SK-MEL-5 (cell line): ENCODE data around the gene CRYBG3. TPM values are rescaled to one million over a fixed set of nuclear protein-coding genes. Genes with fewer than 3 reads are reported as not detected.

Source experiments
- DNase-seq: peaks from one replicate; pipeline ENCODE4 v3.0.0-alpha.2; 2016; ENCODE audit warnings: low read depth, low spot score
- in situ Hi-C: cut with HindIII; loops from 2 replicates; pipeline ENCODE4 v1.10.0; 2016; ENCODE audit warnings: low sequenced_read_pairs, high pct_unique_total_duplicates, low pct_unique_long_range_greater_than_20kb
- total RNA-seq: library from RNA; depleted of rRNA; stranded (reverse); fragments of >200 nt; shearing (Covaris generic); gene quantifications from 2 replicates; pipeline ENCODE4 v1.2.3, GENCODE V29; 2014

Gene CRYBG3
- total RNA-seq, 1 experiment from 2014 or later, result 14.2 TPM

DNA sequence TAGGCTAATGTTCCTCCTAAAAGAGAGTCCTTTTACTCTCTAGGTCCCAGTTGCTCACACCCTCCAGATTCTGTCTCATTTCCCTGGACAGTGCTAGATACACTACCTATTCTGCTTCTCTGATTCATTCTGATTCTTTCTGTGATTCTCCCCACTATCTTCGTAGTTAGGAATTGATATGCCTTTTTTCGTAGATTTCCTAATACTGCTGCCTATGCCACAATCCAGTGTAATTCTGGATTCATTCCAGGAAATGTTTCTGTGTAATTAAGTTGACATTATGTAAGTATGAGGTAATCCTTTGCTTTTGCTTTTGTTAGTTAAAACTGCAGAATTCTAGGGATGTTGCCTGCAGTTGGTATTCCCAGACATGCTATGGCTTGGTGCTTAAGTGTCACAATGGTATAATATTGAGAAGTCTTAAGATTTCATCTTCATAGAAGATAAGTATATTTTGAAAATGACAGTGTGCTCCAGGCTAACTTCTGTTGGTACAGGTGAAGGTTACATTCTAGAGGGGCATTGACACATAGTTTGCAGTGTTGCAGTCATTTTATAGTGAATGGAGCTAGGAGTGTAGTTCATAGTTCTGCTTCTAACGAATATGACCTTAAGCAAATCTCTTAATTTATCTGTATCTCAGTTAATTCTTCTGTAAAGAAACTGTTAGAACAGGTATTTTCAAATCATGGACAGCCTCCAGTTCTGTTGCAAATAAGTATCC is 96.2 kb downstream of the CRYBG3 start:
- no peak for DNase-seq
- in situ Hi-C loops, result no loop called here

- in situ Hi-C loops, result no loop called here
- no peak for DNase-seq
Observed at GRCh38 chr3:97927704-97928103, 105.9 kb downstream of the CRYBG3 start.

DNA sequence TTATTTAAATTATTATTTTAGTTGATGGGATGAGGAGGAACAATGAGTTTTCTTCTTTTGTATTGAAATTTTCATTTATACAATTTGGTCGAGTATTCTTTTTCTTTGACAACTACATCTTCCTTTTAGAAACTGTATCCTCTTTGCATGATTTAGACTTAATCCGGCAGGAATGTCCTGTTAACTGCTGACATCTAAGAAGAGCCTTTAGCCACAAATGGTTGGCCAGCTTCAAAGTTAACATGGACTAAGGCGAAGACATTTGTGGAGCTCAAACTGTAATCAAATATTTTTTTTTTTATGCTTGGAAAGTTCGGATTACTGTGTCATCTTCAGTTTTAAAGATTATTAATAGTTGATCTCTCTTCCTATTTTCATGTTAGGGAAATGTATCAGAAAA is 107.2 kb downstream of the CRYBG3 start:
- in situ Hi-C loops, result no loop called here
- DNase-seq, result no peak

DNA sequence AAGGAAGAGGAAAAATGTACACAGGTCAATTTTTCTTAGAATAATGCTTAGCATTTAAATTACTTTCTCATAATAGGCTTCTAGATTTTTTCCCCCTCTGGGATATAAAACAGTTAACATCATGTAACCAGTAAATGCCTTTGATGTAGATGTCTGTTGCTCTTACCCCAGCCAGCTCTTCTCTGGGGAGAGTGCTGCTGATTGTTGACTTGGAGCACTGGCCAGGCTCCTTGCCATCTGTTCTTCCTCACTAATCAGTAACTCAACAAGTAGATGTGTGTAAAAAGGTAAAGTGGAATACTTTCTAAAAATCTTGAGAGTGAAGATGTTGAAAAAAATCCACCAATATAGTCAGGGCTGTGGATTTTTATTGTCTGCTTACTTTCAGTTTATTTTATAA is 108.2 kb downstream of the CRYBG3 start:
- DNase-seq, result no peak
- in situ Hi-C loops, result no loop called here

DNA sequence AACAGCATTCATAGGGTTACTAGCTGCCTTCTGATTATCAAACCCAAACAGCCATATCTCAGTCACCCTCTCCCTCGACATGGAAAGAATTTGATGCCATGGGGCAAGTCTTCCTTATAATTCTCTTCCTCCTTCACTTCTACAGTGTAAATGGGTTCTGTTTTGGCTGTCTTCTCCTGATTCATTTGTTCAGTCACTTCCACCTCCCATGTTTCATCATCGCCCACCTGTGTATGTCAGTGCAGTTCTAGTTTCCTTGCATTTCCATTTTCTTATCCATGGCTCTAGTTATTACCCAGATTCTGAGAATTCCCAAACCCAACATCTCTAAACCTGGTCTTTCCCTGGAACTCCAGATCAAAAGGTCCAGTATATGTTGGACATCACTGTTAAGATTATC is 109.4 kb downstream of the CRYBG3 start:
- no peak for DNase-seq
- in situ Hi-C loops, result no loop called here

- no peak for DNase-seq
- in situ Hi-C loops, result no loop called here
Observed at GRCh38 chr3:97932387-97932801, 110.6 kb downstream of the CRYBG3 start.

GRCh38 chr3:97934980-97935695 is 113.3 kb downstream of the CRYBG3 start:
- in situ Hi-C loops, result no loop called here
- DNase-seq, result no peak

DNA sequence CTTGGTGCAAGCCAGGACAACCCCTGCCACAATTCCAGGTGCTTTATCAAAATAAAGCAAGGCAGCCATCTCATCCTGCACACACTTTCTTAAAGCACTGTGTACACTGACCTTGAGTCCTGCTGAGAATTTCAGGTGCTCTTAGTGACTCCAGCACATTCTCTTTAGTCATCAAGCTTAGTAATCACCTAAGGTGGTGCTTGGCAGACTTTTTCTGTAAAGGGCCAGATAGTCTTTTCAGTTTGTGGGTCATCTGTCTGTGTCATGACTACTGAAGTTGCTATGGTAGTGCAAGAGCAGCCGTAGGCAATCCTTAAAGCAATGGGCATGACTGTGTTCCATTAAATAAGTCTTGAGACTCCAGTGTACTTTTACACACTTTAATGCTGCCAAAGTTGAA is 114.0 kb downstream of the CRYBG3 start:
- in situ Hi-C loops, result no loop called here
- DNase-seq, result no peak

DNA sequence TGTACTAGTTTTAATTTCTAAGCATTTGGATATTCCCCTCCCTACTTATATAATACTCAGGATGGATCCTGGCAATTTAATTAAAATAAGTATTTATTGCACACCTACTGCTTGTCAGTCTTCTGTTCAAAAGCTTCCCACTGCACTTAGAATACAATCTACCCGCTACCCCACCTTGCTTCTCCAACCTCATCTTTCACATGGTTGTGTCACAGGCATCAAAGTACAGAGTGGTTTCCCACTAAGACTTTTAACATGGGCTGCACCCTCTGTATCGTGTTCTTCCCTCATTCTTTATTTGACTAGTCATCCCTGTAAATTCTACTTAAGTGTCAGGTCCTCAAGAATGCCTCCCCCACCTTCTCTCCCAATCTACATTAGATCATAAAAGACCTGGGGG is 115.4 kb downstream of the CRYBG3 start:
- in situ Hi-C loops, result no loop called here
- DNase-seq, result no peak

DNA sequence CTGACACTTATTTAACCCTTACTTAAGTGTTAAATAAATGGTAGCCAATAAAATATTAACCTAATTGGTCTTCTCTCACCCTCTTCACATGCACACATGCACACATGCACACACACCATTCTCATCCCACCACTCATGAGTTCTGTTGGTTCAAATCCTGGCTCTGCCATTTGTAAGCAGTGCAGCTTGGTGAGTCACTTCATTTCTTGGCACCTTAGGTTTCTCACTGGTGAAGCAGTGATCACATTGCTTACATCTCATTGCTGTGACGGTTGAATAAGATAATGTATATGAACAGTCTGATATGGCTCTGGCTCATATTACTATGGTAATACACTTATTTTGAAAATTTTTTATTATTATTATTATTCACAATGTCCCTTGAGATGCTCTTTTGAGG is 116.6 kb downstream of the CRYBG3 start:
- in situ Hi-C loops, result no loop called here
- DNase-seq, result no peak

DNA sequence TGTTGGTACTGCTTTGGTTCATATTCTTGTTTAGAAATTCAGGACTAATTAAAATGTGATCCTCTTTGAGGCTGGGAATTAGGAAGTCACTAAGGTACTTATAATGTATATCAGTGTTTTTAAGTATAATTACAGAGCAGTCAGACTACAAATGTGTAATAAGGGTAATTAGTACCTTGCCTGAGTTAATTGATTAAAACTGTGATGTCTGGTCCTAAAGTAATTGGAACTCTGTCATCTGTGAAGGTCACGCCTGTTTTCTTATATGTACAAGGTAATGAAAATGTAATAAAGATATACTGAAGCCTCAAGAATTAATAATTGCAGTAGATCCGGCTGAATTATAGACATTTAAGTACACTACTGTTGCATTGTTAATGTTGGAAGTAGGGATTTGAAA is 117.6 kb downstream of the CRYBG3 start:
- in situ Hi-C loops, result no loop called here
- no peak for DNase-seq

- peak; percentile 18 for DNase-seq
- in situ Hi-C loops, result no loop called here
Observed at GRCh38 chr3:97940034-97940433, 118.2 kb downstream of the CRYBG3 start.

DNA sequence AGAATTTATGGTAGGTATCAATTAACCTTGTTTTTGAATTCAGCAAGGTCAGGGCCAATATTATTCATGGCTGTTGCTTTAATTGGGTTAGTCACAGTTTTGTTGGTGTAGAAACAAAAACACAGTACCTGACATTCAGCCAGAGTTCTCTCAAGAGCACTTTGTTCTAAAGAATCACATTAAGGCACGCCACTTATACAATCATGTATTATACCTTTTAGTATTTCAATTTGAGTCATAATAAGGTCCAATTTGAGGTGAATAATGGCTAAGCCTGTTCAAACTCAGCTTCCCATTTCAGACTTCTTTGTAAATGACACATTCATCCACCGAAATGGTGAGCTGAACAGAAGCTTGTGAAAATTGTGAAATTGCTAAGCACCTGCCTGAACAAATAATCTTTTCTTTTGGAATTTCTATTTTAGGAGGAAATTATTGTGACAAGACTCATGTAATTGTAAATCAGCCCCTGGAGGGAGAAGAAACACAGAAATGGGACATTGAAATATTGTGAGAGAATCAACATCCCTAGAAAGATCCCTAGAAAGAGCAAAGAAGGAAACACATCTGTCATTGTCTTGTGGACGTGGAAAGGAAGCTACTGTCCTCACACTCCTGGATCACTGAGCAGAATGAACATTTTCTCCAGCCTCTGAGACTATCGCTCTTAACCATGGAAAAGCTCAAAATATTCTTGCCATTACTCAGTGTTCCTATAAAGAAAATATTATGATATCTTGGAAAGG is 121.2 kb downstream of the CRYBG3 start:
- DNase-seq, result peak; percentile 68
- in situ Hi-C loops, result no loop called here

DNA sequence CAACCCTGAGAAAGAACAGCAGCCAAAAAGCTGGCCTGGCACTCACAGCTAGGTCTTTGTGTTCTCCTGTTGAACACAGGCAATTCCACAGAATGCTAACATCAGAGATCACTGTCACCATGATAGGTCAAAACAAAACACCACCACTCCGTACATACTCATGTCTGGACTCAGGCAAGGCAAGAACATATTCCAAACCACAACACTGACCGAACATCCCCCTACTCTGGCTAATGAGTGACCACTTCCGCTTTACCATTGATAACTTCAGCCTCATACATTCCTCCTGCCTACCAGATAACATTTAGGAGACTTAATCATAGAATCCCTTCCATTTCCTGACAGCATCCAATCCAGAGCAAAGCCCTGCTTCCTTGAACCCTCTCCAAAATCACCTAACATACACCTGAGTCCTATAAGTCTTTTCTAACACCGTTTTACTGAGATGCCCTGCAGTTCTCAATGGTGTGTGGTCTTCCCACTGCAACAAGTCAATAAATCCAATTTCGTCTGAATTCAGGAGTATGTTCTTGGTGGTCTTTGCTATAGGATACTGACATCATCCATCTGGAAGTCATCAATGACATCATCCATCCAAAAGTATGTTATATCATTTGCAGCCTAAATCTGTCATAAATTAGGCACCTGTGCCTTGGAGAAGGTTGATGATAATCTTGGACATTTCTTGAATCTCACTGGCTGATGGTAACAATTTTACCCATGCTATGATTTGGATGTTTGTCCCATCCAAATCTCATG is 126.7 kb downstream of the CRYBG3 start:
- in situ Hi-C loops, result no loop called here
- no peak for DNase-seq

DNA sequence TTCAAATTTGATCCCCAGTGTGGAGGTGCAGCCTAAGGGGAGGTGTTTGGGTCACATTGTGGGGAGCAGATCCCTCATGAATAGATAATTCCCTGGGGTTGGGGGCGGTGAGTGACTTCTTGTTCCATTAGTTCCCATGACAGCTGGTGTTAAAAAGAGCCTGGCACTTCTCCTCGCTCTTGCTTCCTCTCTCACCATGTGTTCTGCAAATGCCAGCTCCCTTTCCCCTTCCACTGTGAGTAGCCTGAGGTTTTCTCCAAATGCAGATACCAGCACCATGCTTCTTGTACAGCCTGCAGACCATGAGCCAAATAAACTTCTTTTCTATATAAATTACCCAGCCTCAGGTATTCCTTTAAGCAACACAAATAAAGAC is 127.3 kb downstream of the CRYBG3 start:
- in situ Hi-C loops, result no loop called here
- no peak for DNase-seq

DNA sequence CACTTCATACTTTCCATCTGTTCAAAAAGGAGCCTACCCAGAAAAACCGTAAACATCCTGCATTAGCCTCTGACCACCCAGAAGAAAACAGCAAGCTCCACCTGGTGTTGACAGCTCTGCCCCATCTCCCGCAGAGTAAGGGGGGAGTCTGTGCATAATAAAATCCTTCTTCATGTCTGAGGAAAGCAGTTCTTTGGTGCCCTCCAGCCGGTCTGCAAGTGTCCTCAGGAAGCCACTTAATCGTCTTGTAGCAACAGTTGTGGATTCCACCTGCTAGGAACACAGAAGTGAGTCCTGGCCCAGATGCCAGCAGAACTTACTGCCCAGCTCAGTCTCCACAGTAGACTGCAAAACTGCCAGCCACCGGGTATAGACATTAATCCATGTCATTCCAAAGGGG is 127.9 kb downstream of the CRYBG3 start:
- DNase-seq, result no peak
- in situ Hi-C loops, result no loop called here

- DNase-seq, result no peak
- in situ Hi-C loops, result no loop called here
Observed at GRCh38 chr3:97950360-97950759, 128.5 kb downstream of the CRYBG3 start.

GRCh38 chr3:97952280-97952679 is 130.5 kb downstream of the CRYBG3 start:
- no peak for DNase-seq
- in situ Hi-C loops, result no loop called here
